Limb (tissue), 2 donors: ENCODE data around the gene GRIN2C.

Experiments
- DNase-seq, 2 donors: peaks; one replicate each; pipeline ENCODE4 v3.0.0-alpha.2; 2016; ENCODE audit errors: extremely low spot score in 2 of 2

GRIN2C gene

GRCh38 chr17:74801896-74802295 lies 57.8 kb downstream of the GRIN2C start:
- DNase-seq = no peak

GRCh38 chr17:74800531-74800930 lies 59.2 kb downstream of the GRIN2C start:
- no peak for DNase-seq

GRCh38 chr17:74799097-74799496 lies 60.6 kb downstream of the GRIN2C start:
- no peak for DNase-seq

GRCh38 chr17:74798239-74798707 lies 61.4 kb downstream of the GRIN2C start:
- no peak for DNase-seq

GRCh38 chr17:74797824-74798223 lies 61.9 kb downstream of the GRIN2C start:
- DNase-seq = no peak

- DNase-seq = no peak
Measured at GRCh38 chr17:74796866-74797265, 62.8 kb downstream of the GRIN2C start.

GRCh38 chr17:74796211-74796610 lies 63.5 kb downstream of the GRIN2C start:
- DNase-seq = no peak

- no peak for DNase-seq
Measured at GRCh38 chr17:74795327-74796020, 64.2 kb downstream of the GRIN2C start.

- DNase-seq = no peak
Measured at GRCh38 chr17:74792586-74793105, 67.0 kb downstream of the GRIN2C start.
